Sigmoid colon (tissue), 7 donors: Measurements from ENCODE around the gene EGF. TPM values are rescaled to one million over a fixed set of nuclear protein-coding genes. Genes with fewer than 3 reads are reported as not detected.

Source experiments
- DNase-seq: peaks from one replicate; pipeline ENCODE4 v3.0.0-alpha.2; 2019
- H3K27ac ChIP-seq, 4 donors: fragments of 200-600 bp; sonication (generic); one replicate each; pipeline ENCODE4 v1.5.1; 2016 to 2019; ENCODE audit warnings: mild to moderate bottlenecking in 1 of 4
- H3K27me3 ChIP-seq, 3 donors: fragments of 200-600 bp; sonication (generic); one replicate each; pipeline ENCODE4 v1.5.1; 2019; ENCODE audit warnings: mild to moderate bottlenecking in 1 of 3
- H3K36me3 ChIP-seq, 4 donors: fragments of 200-600 bp; sonication (generic); one replicate each; pipeline ENCODE4 v1.5.1; 2016 to 2019
- H3K4me1 ChIP-seq, 4 donors: fragments of 200-600 bp; sonication (generic); one replicate each; pipeline ENCODE4 v1.5.1; 2017 to 2019
- H3K4me3 ChIP-seq, 4 donors: fragments of 200-600 bp; sonication (generic); one replicate each; pipeline ENCODE4 v1.5.1; 2017 to 2019; ENCODE audit warnings: mild to moderate bottlenecking in 2 of 4, moderate library complexity in 1 of 4
- H3K9me3 ChIP-seq, 4 donors: fragments of 200-600 bp in 3 of 4; sonication (generic) in 3 of 4; one replicate each; pipeline versions ENCODE4 v1.5.1 to v1.6.1; 2013 to 2019
- EP300 ChIP-seq, 4 donors: sonication (generic); formaldehyde crosslinking; IDR thresholded peaks; one replicate each; pipeline ENCODE4 v1.6.1; 2017; ENCODE audit warnings: antibody characterized with exemption in 4 of 4
- POLR2A ChIP-seq, 2 donors: fragments of 450-650 bp; IDR thresholded peaks; one replicate each; pipeline ENCODE4 v1.6.1; 2016; ENCODE audit warnings: antibody characterized with exemption in 2 of 2, mild to moderate bottlenecking in 2 of 2, moderate library complexity in 2 of 2
- POLR2AphosphoS5 ChIP-seq, 4 donors: sonication (generic); formaldehyde crosslinking; IDR thresholded peaks; one replicate each; pipeline ENCODE4 v1.6.1; 2017; ENCODE audit warnings: antibody characterized with exemption in 4 of 4
- WGBS, 2 donors: extraction: QIAGEN DNeasy Blood & Tissue Kit; methylation state at CpG; one replicate each; pipeline ENCODE4 v1.1.7; 2013; 5-methylcytosine and 5-hydroxymethylcytosine counted together
- intact Hi-C: fragments of 100-400 bp; cut with DNase I; formaldehyde crosslinking; loops from one replicate; pipeline ENCODE4 v1.15.1; 2023
- polyA plus RNA-seq, 3 donors: library from polyadenylated mRNA; stranded (reverse); fragments of 200-250 nt; gene quantifications; one replicate each; pipeline ENCODE4 v1.2.3, GENCODE V29; 2013
- total RNA-seq, 4 donors: library from RNA; depleted of rRNA; stranded (reverse); fragments of >200 nt; gene quantifications; one replicate each; pipeline ENCODE4 v1.1.0, GENCODE V29; 2016
- TF ChIP-seq, protein P1 (sequence below), 4 experiments: fragments of 450-650 bp in 3 of 4; fragments of 200-600 bp in 1 of 4; IDR thresholded peaks; one replicate each; pipeline ENCODE4 v1.5.1; 2016 to 2019; ENCODE audit warnings: antibody characterized with exemption in 4 of 4, mild to moderate bottlenecking in 3 of 4, moderate library complexity in 2 of 4
- donor health status: healthy with polysubstance abuse.
- donor health status: Bipolar disorder and iron deficiency.
- donor health status: healthy.

Gene EGF
- total and polyA plus RNA-seq, 7 donors, result 0.46 to 1.3 (median 0.70) TPM; not detected in 1

GRCh38 chr4:109921384-109921808 lies 8.7 kb downstream of the EGF start:
- peak overlapping the region in 1 of 4 donors; percentile 24 for H3K27ac ChIP-seq
- intact Hi-C loops, result no loop called here
- TF ChIP-seq POLR2AphosphoS5 (IDR thresholded peaks at IDR 0.05) (peak in 1 of 4 donors; percentile 32), EP300 (IDR thresholded peaks at IDR 0.05) (no peak)
- no peaks in the 10 kb centered on the region for H3K9me3 ChIP-seq
- DNase-seq, result no peak
- H3K27me3 ChIP-seq, result no peaks in the 10 kb centered on the region
- 37 to 67% methylated on average over 1 of the region's 1 CpG for WGBS, 2 donors
- no peaks in the 10 kb centered on the region for H3K36me3 ChIP-seq
- peaks cover 0 to 5% (median 2%) of the 10 kb centered on the region in 4 donors for H3K4me1 ChIP-seq
- H3K4me3 ChIP-seq, result no peak overlapping the region

GRCh38 chr4:109925396-109925795 lies 12.7 kb downstream of the EGF start:
- TF ChIP-seq, protein P1, sequence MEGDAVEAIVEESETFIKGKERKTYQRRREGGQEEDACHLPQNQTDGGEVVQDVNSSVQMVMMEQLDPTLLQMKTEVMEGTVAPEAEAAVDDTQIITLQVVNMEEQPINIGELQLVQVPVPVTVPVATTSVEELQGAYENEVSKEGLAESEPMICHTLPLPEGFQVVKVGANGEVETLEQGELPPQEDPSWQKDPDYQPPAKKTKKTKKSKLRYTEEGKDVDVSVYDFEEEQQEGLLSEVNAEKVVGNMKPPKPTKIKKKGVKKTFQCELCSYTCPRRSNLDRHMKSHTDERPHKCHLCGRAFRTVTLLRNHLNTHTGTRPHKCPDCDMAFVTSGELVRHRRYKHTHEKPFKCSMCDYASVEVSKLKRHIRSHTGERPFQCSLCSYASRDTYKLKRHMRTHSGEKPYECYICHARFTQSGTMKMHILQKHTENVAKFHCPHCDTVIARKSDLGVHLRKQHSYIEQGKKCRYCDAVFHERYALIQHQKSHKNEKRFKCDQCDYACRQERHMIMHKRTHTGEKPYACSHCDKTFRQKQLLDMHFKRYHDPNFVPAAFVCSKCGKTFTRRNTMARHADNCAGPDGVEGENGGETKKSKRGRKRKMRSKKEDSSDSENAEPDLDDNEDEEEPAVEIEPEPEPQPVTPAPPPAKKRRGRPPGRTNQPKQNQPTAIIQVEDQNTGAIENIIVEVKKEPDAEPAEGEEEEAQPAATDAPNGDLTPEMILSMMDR (IDR thresholded peaks at IDR 0.05), result no peak
- TF ChIP-seq EP300 (IDR thresholded peaks at IDR 0.05), result no peak
- no peak for TF ChIP-seq POLR2AphosphoS5 (IDR thresholded peaks at IDR 0.05)
- 90 to 94% methylated on average over 2 of the region's 2 CpGs for WGBS, 2 donors
- Histone ChIP-seq H3K4me3 (no peak overlapping the region), H3K36me3 (no peaks in the 10 kb centered on the region), H3K27me3 (no peaks in the 10 kb centered on the region), H3K4me1 (peaks cover 0 to 5% (median 2%) of the 10 kb centered on the region in 4 donors), H3K9me3 (no peaks in the 10 kb centered on the region), H3K27ac (no peak overlapping the region)
- DNase-seq, result no peak
- intact Hi-C loops, result no loop called here

DNA sequence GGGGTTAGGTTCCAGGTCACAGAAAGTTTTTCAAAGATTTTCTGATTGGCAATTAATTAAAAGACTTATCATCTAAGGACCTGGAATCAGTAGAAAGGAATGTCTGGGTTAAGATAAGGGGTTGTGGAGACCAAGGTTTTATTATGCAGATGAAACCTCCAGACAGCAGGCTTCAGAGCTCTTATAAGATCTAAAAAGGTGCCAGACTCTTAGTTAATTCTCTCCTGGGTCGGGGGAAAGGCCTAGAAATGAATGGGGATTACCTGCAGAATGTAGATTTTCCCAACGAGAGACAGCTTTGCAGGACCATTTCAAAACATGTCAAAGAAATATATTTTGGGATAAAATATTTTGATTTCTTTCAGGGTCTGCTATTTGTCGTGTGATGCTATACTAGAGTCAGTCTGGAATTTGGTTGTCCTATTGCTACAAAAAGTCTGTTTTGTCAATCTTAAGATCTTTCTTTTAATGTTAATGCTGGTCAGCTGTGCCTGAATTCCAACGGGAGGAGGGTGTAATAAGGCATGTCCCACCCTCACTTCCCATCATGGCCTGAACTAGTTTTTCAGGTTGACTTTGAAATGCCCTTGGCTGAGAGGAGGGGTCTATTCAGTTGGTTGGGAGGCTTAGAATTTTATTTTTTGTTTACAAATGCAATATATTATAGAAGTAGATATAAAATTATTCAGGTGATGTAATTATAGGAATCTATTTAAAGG lies 15.8 kb downstream of the EGF start:
- no peaks in the 10 kb centered on the region for H3K27me3 ChIP-seq
- H3K27ac ChIP-seq, result no peak overlapping the region
- WGBS, 2 donors, result 76% methylated on average over 4 of the region's 4 CpGs
- H3K4me1 ChIP-seq, result no peaks in the 10 kb centered on the region
- intact Hi-C loops, result no loop called here
- no peaks in the 10 kb centered on the region for H3K9me3 ChIP-seq
- DNase-seq, result no peak
- H3K36me3 ChIP-seq, result no peaks in the 10 kb centered on the region
- no peak overlapping the region for H3K4me3 ChIP-seq
- TF ChIP-seq POLR2AphosphoS5 (IDR thresholded peaks at IDR 0.05) (no peak), EP300 (IDR thresholded peaks at IDR 0.05) (no peak)
- TF ChIP-seq, protein P1 (IDR thresholded peaks at IDR 0.05), result no peak

- TF ChIP-seq EP300 (IDR thresholded peaks at IDR 0.05) (no peak), POLR2AphosphoS5 (IDR thresholded peaks at IDR 0.05) (no peak), POLR2A (IDR thresholded peaks at IDR 0.05) (no peak)
- TF ChIP-seq, protein P1 (IDR thresholded peaks at IDR 0.05), result no peak
- DNase-seq, result no peak
- Histone ChIP-seq H3K4me1 (no peaks in the 10 kb centered on the region), H3K27me3 (no peaks in the 10 kb centered on the region), H3K27ac (no peak overlapping the region), H3K36me3 (no peaks in the 10 kb centered on the region), H3K4me3 (no peak overlapping the region), H3K9me3 (no peaks in the 10 kb centered on the region)
- intact Hi-C loops, result no loop called here
Observed at GRCh38 chr4:109930464-109930863, 17.8 kb downstream of the EGF start.

- no peaks in the 10 kb centered on the region for H3K4me1 ChIP-seq
- no peaks in the 10 kb centered on the region for H3K36me3 ChIP-seq
- no peak for DNase-seq
- H3K4me3 ChIP-seq, result no peak overlapping the region
- no peaks in the 10 kb centered on the region for H3K27me3 ChIP-seq
- TF ChIP-seq POLR2AphosphoS5 (IDR thresholded peaks at IDR 0.05) (no peak), EP300 (IDR thresholded peaks at IDR 0.05) (no peak), POLR2A (IDR thresholded peaks at IDR 0.05) (no peak)
- TF ChIP-seq, protein P1 (IDR thresholded peaks at IDR 0.05), result no peak
- intact Hi-C loops, result no loop called here
- no peak overlapping the region for H3K27ac ChIP-seq
- no peaks in the 10 kb centered on the region for H3K9me3 ChIP-seq
Observed at GRCh38 chr4:109930872-109931271, 18.2 kb downstream of the EGF start.
